Prostate gland (tissue), 2 donors: ENCODE results near the gene TMC1. TPM values are rescaled to one million over a fixed set of nuclear protein-coding genes. Genes with fewer than 3 reads are reported as not detected.

Source experiments
- DNase-seq: peaks from one replicate; pipeline ENCODE4 v3.0.0-alpha.2; 2019; ENCODE audit warnings: low spot score
- H3K27ac ChIP-seq, 2 donors: fragments of 200-600 bp; sonication (generic); 2 replicates each; pipeline ENCODE4 v1.5.1; 2017 to 2019
- H3K27me3 ChIP-seq: fragments of 200-600 bp; sonication (generic); replicated peaks from 2 replicates; pipeline ENCODE4 v1.5.1; 2019; ENCODE audit not compliant: insufficient read depth
- H3K36me3 ChIP-seq, 2 donors: fragments of 200-600 bp; sonication (generic); 1 replicate in 1 of 2; 2 replicates in 1 of 2; pipeline versions ENCODE4 v1.5.1 to v1.8.1; 2017 to 2019
- H3K4me1 ChIP-seq: fragments of 200-600 bp; sonication (generic); replicated peaks from 2 replicates; pipeline ENCODE4 v1.5.1; 2019
- H3K4me3 ChIP-seq, 2 donors: fragments of 200-600 bp; sonication (generic); 2 replicates each; pipeline ENCODE4 v1.5.1; 2017 to 2019
- H3K9me3 ChIP-seq: fragments of 200-600 bp; sonication (generic); 2 replicates; pipeline ENCODE4 v1.5.1; 2017
- CTCF ChIP-seq, 4 experiments: fragments of 200-600 bp in 2 of 4; fragments of 450-650 bp in 2 of 4; sonication (generic) in 2 of 4; IDR thresholded peaks; 1 replicate in 3 of 4; 2 replicates in 1 of 4; pipeline ENCODE4 v1.5.1; 2016 to 2019; ENCODE audit warnings: antibody characterized with exemption in 4 of 4, mild to moderate bottlenecking in 2 of 4, moderate library complexity in 2 of 4
- POLR2A ChIP-seq: fragments of 450-650 bp; IDR thresholded peaks from one replicate; pipeline ENCODE4 v1.6.1; 2016; ENCODE audit warnings: antibody characterized with exemption, mild to moderate bottlenecking
- POLR2AphosphoS5 ChIP-seq: sonication (generic); formaldehyde crosslinking; IDR thresholded peaks from one replicate; pipeline ENCODE4 v1.6.1; 2017; ENCODE audit warnings: antibody characterized with exemption
- WGBS: methylation state at CpG from one replicate; pipeline ENCODE4 v1.1.5; 2018; 5-methylcytosine and 5-hydroxymethylcytosine counted together
- intact Hi-C: fragments of 100-400 bp; cut with DNase I; formaldehyde crosslinking; loops from one replicate; pipeline ENCODE4 v1.14.2; 2022
- total RNA-seq, 2 donors: library from RNA; depleted of rRNA; stranded (reverse); fragments of >200 nt; gene quantifications; one replicate each; pipeline ENCODE4 v1.1.0, GENCODE V29; 2016

The TMC1 gene
- total RNA-seq, 2 donors from 2014 or later: 3.0 to 5.3 TPM

- H3K27ac ChIP-seq: peak overlapping the region in 1 of 2 donors; percentile 5
Measured at GRCh38 chr9:72581694-72582093, 60.3 kb downstream of the TMC1 start.

GRCh38 chr9:72583370-72583769 is 62.0 kb downstream of the TMC1 start:
- intact Hi-C loops: loop anchor here (10.0 kb wide), 1 partner anchor 59 kb away; the partner anchor contains the start of gene TMC1
- no peaks in the 10 kb centered on the region for H3K4me1 ChIP-seq

More at GRCh38 chr9:72581694-72582093, 60.3 kb downstream of the TMC1 start:
- peaks cover 3% of the 10 kb centered on the region for H3K4me1 ChIP-seq
- 80% methylated on average over 9 of the region's 9 CpGs for WGBS
- TF ChIP-seq POLR2AphosphoS5: no peak
- TF ChIP-seq POLR2A: no peak
- no peak for TF ChIP-seq CTCF (IDR thresholded peaks at IDR 0.05)
- no peaks in the 10 kb centered on the region for H3K36me3 ChIP-seq
- H3K4me3 ChIP-seq: no peak overlapping the region
- no peaks in the 10 kb centered on the region for H3K9me3 ChIP-seq
- DNase-seq: no peak
- intact Hi-C loops: loop anchor here (10.0 kb wide), 1 partner anchor 57 kb away; the partner anchor contains the start of gene TMC1
- H3K27me3 ChIP-seq: no peaks in the 10 kb centered on the region

GRCh38 chr9:72586388-72587130 is 65.2 kb downstream of the TMC1 start:
- Histone ChIP-seq H3K9me3 (no peaks in the 10 kb centered on the region), H3K4me1 (no peaks in the 10 kb centered on the region), H3K36me3 (no peaks in the 10 kb centered on the region), H3K4me3 (no peak overlapping the region), H3K27me3 (no peaks in the 10 kb centered on the region), H3K27ac (no peak overlapping the region)
- 84% methylated on average over 5 of the region's 5 CpGs for WGBS
- no peak for DNase-seq
- TF ChIP-seq POLR2A (no peak), POLR2AphosphoS5 (peak; percentile 8)
- intact Hi-C loops: loop anchor here (10.0 kb wide), 1 partner anchor 62 kb away; the partner anchor contains the start of gene TMC1

More at GRCh38 chr9:72583370-72583769, 62.0 kb downstream of the TMC1 start:
- no peak overlapping the region for H3K27ac ChIP-seq
- H3K9me3 ChIP-seq: no peaks in the 10 kb centered on the region
- no peak for DNase-seq
- H3K4me3 ChIP-seq: no peak overlapping the region
- TF ChIP-seq CTCF (IDR thresholded peaks at IDR 0.05): no peak
- TF ChIP-seq POLR2A: no peak
- no peak for TF ChIP-seq POLR2AphosphoS5
- H3K27me3 ChIP-seq: no peaks in the 10 kb centered on the region
- H3K36me3 ChIP-seq: no peaks in the 10 kb centered on the region

- Histone ChIP-seq H3K4me3 (no peak overlapping the region), H3K4me1 (no peaks in the 10 kb centered on the region), H3K36me3 (no peaks in the 10 kb centered on the region), H3K27ac (no peak overlapping the region), H3K27me3 (no peaks in the 10 kb centered on the region), H3K9me3 (no peaks in the 10 kb centered on the region)
- intact Hi-C loops: loop anchor here (10.0 kb wide), 1 partner anchor 64 kb away; the partner anchor contains the start of gene TMC1
- TF ChIP-seq POLR2AphosphoS5 (no peak), POLR2A (no peak), CTCF (IDR thresholded peaks at IDR 0.05) (no peak)
- peak; percentile 37 for DNase-seq
Measured at GRCh38 chr9:72588336-72588735, 66.9 kb downstream of the TMC1 start.

GRCh38 chr9:72589667-72590521 is 68.5 kb downstream of the TMC1 start:
- H3K4me3 ChIP-seq: no peak overlapping the region
- DNase-seq: no peak
- H3K4me1 ChIP-seq: no peaks in the 10 kb centered on the region
- intact Hi-C loops: loop anchor here (5.0 to 10.0 kb wide), 2 partner anchors 65 to 298 kb away; partner anchors contain the start of gene TMC1
- no peaks in the 10 kb centered on the region for H3K27me3 ChIP-seq
- TF ChIP-seq POLR2A (no peak), CTCF (IDR thresholded peaks at IDR 0.05) (no peak)
- no peaks in the 10 kb centered on the region for H3K9me3 ChIP-seq
- 31% methylated on average over 2 of the region's 2 CpGs for WGBS
- H3K36me3 ChIP-seq: no peaks in the 10 kb centered on the region
- no peak overlapping the region for H3K27ac ChIP-seq
